B cell (primary cell): ENCODE results near the gene NPIPA1. TPM values are rescaled to one million over a fixed set of nuclear protein-coding genes. Genes with fewer than 3 reads are reported as not detected.
"Not testable (repeated sequence)": the region's sequence is repeated elsewhere in the genome, so short reads cannot be mapped to it uniquely, and the experiment has no call there.

Experiments
- ATAC-seq: fragments of 200-7000 bp; cut with Tn5 transposase; one replicate; pipeline ENCODE4 v1.10.0; 2021; ENCODE audit warnings: low read depth, mild to moderate bottlenecking, moderate number of reproducible peaks, moderate library complexity
- CTCF ChIA-PET: fragments of 350-600 bp; sonication (Branson Sonifier 250); formaldehyde crosslinking; loops from one replicate; lab custom pipeline; 2021; ENCODE audit warnings: antibody characterized with exemption, inconsistent platforms; lab: Charles Lee
- POLR2A ChIA-PET: fragments of 350-600 bp; sonication (Branson Sonifier 250); formaldehyde crosslinking; loops from one replicate; lab custom pipeline; 2021; ENCODE audit warnings: antibody characterized with exemption; lab: Charles Lee
- DNase-seq: peaks from one replicate; pipeline ENCODE4 v3.0.0; 2013
- H2AFZ ChIP-seq: 2 replicates; pipeline ENCODE4 v1.6.1; 2012; ENCODE audit warnings: mild to moderate bottlenecking, low read depth, low read length; ENCODE audit not compliant: insufficient read depth, poor library complexity, severe bottlenecking
- H3K27ac ChIP-seq, 2 donors: 1 replicate in 1 of 2; 2 replicates in 1 of 2; pipeline ENCODE4 v1.5.1; 2012 to 2013; ENCODE audit warnings: low read length in 2 of 2, mild to moderate bottlenecking in 2 of 2, moderate library complexity in 1 of 2
- H3K27me3 ChIP-seq, 4 experiments: fragments of 200-600 bp in 1 of 4; sonication (generic) in 1 of 4; replicated peaks in 1 of 4; 1 replicate in 2 of 4; 2 replicates in 2 of 4; pipeline versions ENCODE4 v1.6.1 to v1.7.0; 2013 to 2016; ENCODE audit warnings: low read length in 3 of 4, mild to moderate bottlenecking in 2 of 4, mixed read lengths in 1 of 4, moderate library complexity in 1 of 4; ENCODE audit not compliant: insufficient read depth in 4 of 4, control insufficient read depth in 3 of 4; ENCODE audit errors: control extremely low read depth in 1 of 4
- H3K36me3 ChIP-seq, 2 experiments: replicated peaks in 1 of 2; 1 replicate in 1 of 2; 2 replicates in 1 of 2; pipeline versions ENCODE4 v1.6.1 to v1.7.1; 2013; ENCODE audit warnings: low read length in 1 of 2; ENCODE audit not compliant: insufficient read depth in 2 of 2, control insufficient read depth in 1 of 2; ENCODE audit errors: control extremely low read depth in 1 of 2, extremely low read depth in 1 of 2
- H3K4me1 ChIP-seq, 2 donors: fragments of 200-600 bp in 1 of 2; sonication (generic) in 1 of 2; 1 replicate in 1 of 2; 2 replicates in 1 of 2; pipeline versions ENCODE4 v1.5.1 to v1.6.1; 2013 to 2017; ENCODE audit warnings: low read length in 2 of 2; ENCODE audit not compliant: control insufficient read depth in 2 of 2, insufficient read depth in 2 of 2
- H3K4me2 ChIP-seq: replicated peaks from 2 replicates; pipeline ENCODE3; 2012; ENCODE audit warnings: mild to moderate bottlenecking, low read depth, low read length; ENCODE audit not compliant: poor library complexity, severe bottlenecking
- H3K4me3 ChIP-seq, 5 experiments: fragments of 200-600 bp in 1 of 5; sonication (generic) in 1 of 5; 1 replicate in 3 of 5; 2 replicates in 2 of 5; pipeline versions ENCODE4 v1.5.1 to v1.7.0; 2011 to 2016; ENCODE audit warnings: low read length in 4 of 5, mild to moderate bottlenecking in 4 of 5, low read depth in 2 of 5, control low read depth in 1 of 5, moderate library complexity in 1 of 5; ENCODE audit not compliant: insufficient read depth in 1 of 5; ENCODE audit errors: control extremely low read depth in 1 of 5, extremely low read depth in 1 of 5
- H3K79me2 ChIP-seq: fragments of 200-600 bp; sonication (generic); one replicate; pipeline ENCODE4 v1.6.0; 2016; ENCODE audit warnings: low read length; ENCODE audit not compliant: control insufficient read depth, insufficient read depth
- H3K9ac ChIP-seq: fragments of 200-600 bp; sonication (generic); 2 replicates; pipeline ENCODE4 v1.6.1; 2017; ENCODE audit warnings: mild to moderate bottlenecking, low read length, moderate library complexity
- H3K9me3 ChIP-seq, 3 donors: one replicate each; pipeline versions ENCODE4 v1.6.1 to v1.7.1; 2013; ENCODE audit warnings: low read length in 2 of 3; ENCODE audit not compliant: control insufficient read depth in 2 of 3, insufficient read depth in 1 of 3; ENCODE audit errors: control extremely low read depth in 1 of 3
- H4K20me1 ChIP-seq: 2 replicates; pipeline ENCODE4 v1.6.0; 2012; ENCODE audit warnings: mild to moderate bottlenecking, low read length; ENCODE audit not compliant: insufficient read depth, control insufficient read depth, poor library complexity, severe bottlenecking
- H3K27ac Mint-ChIP-seq: one replicate; pipeline ENCODE4 v1.8.0; 2021; ENCODE audit warnings: mixed read lengths
- H3K27me3 Mint-ChIP-seq: one replicate; pipeline ENCODE4 v1.8.0; 2021; ENCODE audit warnings: mixed read lengths
- H3K4me1 Mint-ChIP-seq: one replicate; pipeline ENCODE4 v1.8.0; 2021; ENCODE audit warnings: mixed read lengths
- H3K4me3 Mint-ChIP-seq: one replicate; pipeline ENCODE4 v1.8.0; 2021; ENCODE audit warnings: mixed read lengths
- H3K9me3 Mint-ChIP-seq: one replicate; pipeline ENCODE4 v1.8.0; 2022; ENCODE audit warnings: mixed read lengths; ENCODE audit not compliant: insufficient read depth
- WGBS: methylation state at CpG from one replicate; pipeline ENCODE4 v1.1.5; 2013; ENCODE audit warnings: missing lambda C conversion rate; ENCODE audit not compliant: insufficient coverage; 5-methylcytosine and 5-hydroxymethylcytosine counted together
- intact Hi-C: fragments of 100-400 bp; cut with micrococcal nuclease; formaldehyde crosslinking; loops from one replicate; pipeline ENCODE4 v1.10.0; 2022
- polyA plus RNA-seq: library from polyadenylated mRNA; depleted of rRNA; stranded (reverse); fragments of >200 nt; gene quantifications from 2 replicates; pipeline ENCODE4 v1.2.3, GENCODE V29; 2012
- total RNA-seq, 2 donors: library from RNA; stranded (reverse); fragments of 120-200 nt in 1 of 2; gene quantifications; 1 replicate in 1 of 2; 2 replicates in 1 of 2; pipeline versions ENCODE4 v1.2.3 to v1.2.4, GENCODE V29; 2013 to 2022

The NPIPA1 gene
- total and polyA plus RNA-seq, 2 donors (not counting 1 experiment from before 2014, with no cell fraction given) = 97.9 to 171 TPM

DNA sequence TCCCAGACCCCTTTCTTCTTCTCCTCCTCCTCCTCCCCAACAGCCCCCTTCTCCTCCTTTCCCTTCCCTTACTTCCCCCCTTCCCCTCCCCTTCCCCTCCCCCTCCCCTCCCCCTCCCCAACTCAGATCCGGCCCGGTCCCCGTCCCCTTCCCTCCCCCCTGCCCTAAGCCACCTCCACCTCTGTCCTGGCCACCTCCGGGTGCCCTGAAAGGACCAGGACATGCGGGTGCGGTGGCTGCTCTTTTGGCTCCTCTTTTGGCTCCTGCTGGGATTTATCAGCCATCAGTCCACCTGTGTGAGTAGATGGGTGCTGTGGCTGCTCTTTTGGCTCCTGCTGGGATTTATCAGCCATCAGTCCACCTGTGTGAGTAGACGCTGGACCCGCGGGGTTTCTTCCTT is 751 bp downstream of the NPIPA1 start:
- H3K4me1 Mint-ChIP-seq, H3K9me3 Mint-ChIP-seq, H4K20me1 ChIP-seq, H3K4me3 ChIP-seq, intact Hi-C loops, POLR2A ChIA-PET, H2AFZ ChIP-seq, H3K27me3 Mint-ChIP-seq, H3K27ac ChIP-seq, H3K9me3 ChIP-seq, H3K4me2 ChIP-seq, H3K79me2 ChIP-seq, H3K36me3 ChIP-seq, H3K27ac Mint-ChIP-seq, DNase-seq, H3K4me3 Mint-ChIP-seq, ATAC-seq, CTCF ChIA-PET, H3K4me1 ChIP-seq, H3K27me3 ChIP-seq, H3K9ac ChIP-seq: not testable (repeated sequence)
- WGBS = no CpG with 5 or more reads among the region's 9 CpGs

DNA sequence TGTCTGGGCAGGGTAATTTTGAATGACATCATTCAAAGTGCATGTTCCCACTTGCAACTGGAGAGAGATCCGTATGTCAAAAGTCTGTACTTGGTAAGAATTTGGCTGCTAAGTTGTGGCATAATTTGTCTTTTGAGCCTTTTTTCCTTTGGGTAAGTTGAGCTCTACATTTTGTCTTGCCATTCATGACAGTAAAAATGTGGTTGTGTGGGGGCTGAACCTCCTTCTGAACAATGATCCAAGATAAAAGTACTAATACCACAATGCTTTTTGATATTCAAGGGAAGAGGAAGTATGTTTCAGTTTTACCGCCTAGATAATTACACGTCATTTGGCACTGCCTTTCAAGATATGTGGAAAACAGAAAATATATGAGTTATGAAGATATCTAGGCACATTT is 5.4 kb downstream of the NPIPA1 start:
- no CpG with 5 or more reads among the region's 3 CpGs for WGBS
- H3K27ac Mint-ChIP-seq, ATAC-seq, H3K4me1 ChIP-seq, H3K9me3 Mint-ChIP-seq, H3K4me2 ChIP-seq, H3K27ac ChIP-seq, H2AFZ ChIP-seq, H3K4me3 ChIP-seq, H3K36me3 ChIP-seq, intact Hi-C loops, H3K79me2 ChIP-seq, H3K9me3 ChIP-seq, H4K20me1 ChIP-seq, DNase-seq, POLR2A ChIA-PET, CTCF ChIA-PET, H3K4me3 Mint-ChIP-seq, H3K27me3 Mint-ChIP-seq, H3K9ac ChIP-seq, H3K4me1 Mint-ChIP-seq, H3K27me3 ChIP-seq: not testable (repeated sequence)
